Neural cell (in vitro differentiated cells): ENCODE results near the gene FADS3. TPM values are rescaled to one million over a fixed set of nuclear protein-coding genes. Genes with fewer than 3 reads are reported as not detected.

Experiments used
- H2AFZ ChIP-seq: fragments of 200-600, 300-800 bp; sonication (generic), shearing (Covaris generic); 2 replicates; pipeline ENCODE4 v1.6.0; 2014; ENCODE audit warnings: low read depth, mild to moderate bottlenecking, antibody characterized with exemption, low read length, moderate library complexity
- H3F3A ChIP-seq: fragments of 200-600 bp; shearing (Covaris generic); 2 replicates; pipeline ENCODE4 v1.6.1; 2016; ENCODE audit warnings: mild to moderate bottlenecking, moderate library complexity, mixed read lengths, antibody characterized with exemption, low read length; ENCODE audit not compliant: insufficient read depth, poor library complexity, severe bottlenecking
- H3K27ac ChIP-seq: fragments of 200-600, 300-800 bp; sonication (generic), shearing (Covaris generic); 2 replicates; pipeline ENCODE4 v1.5.1; 2014; ENCODE audit warnings: mild to moderate bottlenecking, low read length, moderate library complexity
- H3K27me3 ChIP-seq: fragments of 300-800, 200-600 bp; sonication (generic), shearing (Covaris generic); 2 replicates; pipeline ENCODE4 v1.6.0; 2014; ENCODE audit warnings: mild to moderate bottlenecking, low read depth, low read length, moderate library complexity; ENCODE audit not compliant: insufficient read depth
- H3K36me3 ChIP-seq: fragments of 300-800, 200-600 bp; sonication (generic), shearing (Covaris generic); 2 replicates; pipeline ENCODE4 v1.5.1; 2014; ENCODE audit warnings: mild to moderate bottlenecking, antibody characterized with exemption, low read length, moderate library complexity; ENCODE audit not compliant: insufficient read depth
- H3K4me2 ChIP-seq: fragments of 300-800, 200-600 bp; sonication (generic), shearing (Covaris generic); 2 replicates; pipeline ENCODE4 v1.6.0; 2014; ENCODE audit warnings: mild to moderate bottlenecking, low read length
- H3K4me3 ChIP-seq: fragments of 300-800, 200-600 bp; sonication (generic), shearing (Covaris generic); 2 replicates; pipeline ENCODE4 v1.5.1; 2014; ENCODE audit warnings: mild to moderate bottlenecking, low read length, moderate library complexity
- H3K79me2 ChIP-seq: fragments of 200-600 bp; shearing (Covaris generic); replicated peaks from 2 replicates; pipeline ENCODE4 v1.6.0; 2014; ENCODE audit warnings: mild to moderate bottlenecking, low read length, moderate library complexity; ENCODE audit not compliant: insufficient read depth
- H3K9ac ChIP-seq: fragments of 300-800, 200-600 bp; sonication (generic), shearing (Covaris generic); 2 replicates; pipeline ENCODE4 v1.6.1; 2016; ENCODE audit warnings: mild to moderate bottlenecking, low read length, mixed read lengths
- H3K9me2 ChIP-seq: fragments of 200-600 bp; shearing (Covaris generic); 2 replicates; pipeline ENCODE4 v1.6.1; 2016; ENCODE audit warnings: mild to moderate bottlenecking, low read length, mixed read lengths; ENCODE audit not compliant: insufficient read depth
- H3K9me3 ChIP-seq: fragments of 200-600, 300-800 bp; sonication (generic), shearing (Covaris generic); 2 replicates; pipeline ENCODE4 v1.6.1; 2016; ENCODE audit warnings: mild to moderate bottlenecking, mixed run types, low read length, moderate library complexity, mixed read lengths
- H4K20me1 ChIP-seq: fragments of 200-600 bp; shearing (Covaris generic); 2 replicates; pipeline ENCODE4 v1.6.1; 2016; ENCODE audit warnings: mild to moderate bottlenecking, mixed run types; ENCODE audit not compliant: insufficient read depth
- EP300 ChIP-seq: fragments of 450-650 bp; conservative IDR thresholded peaks from 2 replicates; pipeline ENCODE4 v1.6.1; 2014; ENCODE audit warnings: antibody characterized with exemption, mild to moderate bottlenecking, moderate library complexity; ENCODE audit not compliant: poor library complexity, severe bottlenecking
- EZH2 ChIP-seq: fragments of 200-600, 300-800 bp; shearing (Covaris generic), sonication (generic); IDR thresholded peaks from 2 replicates; pipeline ENCODE4 v1.6.1; 2014; ENCODE audit warnings: antibody characterized with exemption, low read length, borderline replicate concordance, mild to moderate bottlenecking; ENCODE audit not compliant: insufficient read depth, poor library complexity, severe bottlenecking
- MXI1 ChIP-seq: fragments of 450-650 bp; conservative IDR thresholded peaks from 2 replicates; pipeline ENCODE4 v1.6.1; 2014; ENCODE audit warnings: antibody characterized with exemption, mild to moderate bottlenecking; ENCODE audit not compliant: poor library complexity, severe bottlenecking
- POLR2AphosphoS5 ChIP-seq: IDR thresholded peaks from 2 replicates; pipeline ENCODE4 v1.6.1; 2012
- RAD21 ChIP-seq: fragments of 450-650 bp; conservative IDR thresholded peaks from 2 replicates; pipeline ENCODE4 v1.6.1; 2014; ENCODE audit warnings: antibody characterized with exemption, mild to moderate bottlenecking, moderate library complexity
- SMC3 ChIP-seq: fragments of 450-650 bp; conservative IDR thresholded peaks from 2 replicates; pipeline ENCODE4 v1.6.1; 2014; ENCODE audit warnings: antibody characterized with exemption, mild to moderate bottlenecking, moderate library complexity; ENCODE audit not compliant: poor library complexity
- TAF1 ChIP-seq: IDR thresholded peaks from 2 replicates; pipeline ENCODE4 v1.6.1; 2012; ENCODE audit warnings: low read depth
- polyA plus RNA-seq: library from polyadenylated mRNA; depleted of rRNA; stranded (reverse); fragments of >200 nt; gene quantifications from 2 replicates; pipeline ENCODE4 v1.2.3, GENCODE V29; 2014
- TF ChIP-seq, protein P1 (sequence below): IDR thresholded peaks from 2 replicates; pipeline ENCODE4 v1.6.1; 2012; ENCODE audit warnings: borderline replicate concordance
- TF ChIP-seq, protein P2 (sequence below): fragments of 450-650 bp; IDR thresholded peaks from 2 replicates; pipeline ENCODE4 v1.5.1; 2014; ENCODE audit warnings: antibody characterized with exemption, mild to moderate bottlenecking, moderate library complexity; ENCODE audit not compliant: poor library complexity, severe bottlenecking

FADS3 gene
- polyA plus RNA-seq, 1 donor from 2014 or later = 35.4 TPM

DNA sequence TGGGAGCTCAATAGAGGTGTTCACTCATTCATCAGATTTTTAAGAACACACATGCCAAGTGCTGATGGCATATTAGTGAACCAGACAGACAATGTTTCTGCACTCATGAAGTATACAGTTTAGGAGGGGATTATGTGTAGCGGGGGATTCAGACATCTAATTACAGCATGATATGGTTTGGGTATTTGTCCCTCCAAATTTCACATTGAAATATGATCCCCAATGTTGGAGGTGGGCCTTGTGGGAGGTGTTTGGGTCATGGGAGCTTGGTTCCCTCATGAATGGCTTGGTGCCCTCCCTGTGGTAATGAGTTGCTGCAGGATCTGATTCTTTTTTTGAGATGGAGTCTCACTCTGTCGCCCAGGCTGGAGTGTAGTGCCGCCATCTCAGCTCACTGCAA is 34.9 kb upstream of the FADS3 start:
- H3K36me3 ChIP-seq = no peaks in the 10 kb centered on the region
- H3K27me3 ChIP-seq = no peaks in the 10 kb centered on the region
- H3K9me2 ChIP-seq = no peaks in the 10 kb centered on the region

DNA sequence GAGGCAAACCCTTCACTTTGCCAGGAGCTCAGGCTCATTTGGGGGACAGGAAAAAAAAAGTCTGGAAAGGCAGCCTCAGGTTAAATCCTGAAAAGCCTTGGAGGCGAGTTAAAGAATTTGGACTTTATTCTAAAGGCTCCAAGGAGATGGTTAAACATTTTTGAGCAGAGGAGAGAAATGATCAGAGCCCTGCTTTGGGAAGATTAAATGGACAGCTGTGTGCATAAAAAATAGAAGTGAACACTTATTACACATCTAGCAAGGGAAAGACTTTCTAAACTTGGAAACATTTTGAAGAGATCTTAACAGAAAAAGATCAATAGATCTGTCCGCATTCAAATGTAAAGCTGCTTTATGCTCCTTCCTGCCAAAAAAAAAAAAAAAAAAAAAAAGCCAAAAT is 34.4 kb upstream of the FADS3 start:
- Histone ChIP-seq H3F3A (no peaks in the 10 kb centered on the region), H3K9me3 (no peaks in the 10 kb centered on the region), H3K9ac (no peak overlapping the region), H3K36me3 (no peaks in the 10 kb centered on the region), H3K9me2 (no peaks in the 10 kb centered on the region), H3K79me2 (no peaks in the 10 kb centered on the region), H3K27me3 (no peaks in the 10 kb centered on the region), H4K20me1 (no peaks in the 10 kb centered on the region), H3K4me3 (no peak overlapping the region), H2AFZ (no peak overlapping the region), H3K27ac (no peak overlapping the region), H3K4me2 (no peak overlapping the region)
- TF ChIP-seq EP300 (no peak), SMC3 (no peak), EZH2 (no peak), POLR2AphosphoS5 (no peak), TAF1 (no peak), RAD21 (no peak), MXI1 (no peak)
- TF ChIP-seq, protein P1, sequence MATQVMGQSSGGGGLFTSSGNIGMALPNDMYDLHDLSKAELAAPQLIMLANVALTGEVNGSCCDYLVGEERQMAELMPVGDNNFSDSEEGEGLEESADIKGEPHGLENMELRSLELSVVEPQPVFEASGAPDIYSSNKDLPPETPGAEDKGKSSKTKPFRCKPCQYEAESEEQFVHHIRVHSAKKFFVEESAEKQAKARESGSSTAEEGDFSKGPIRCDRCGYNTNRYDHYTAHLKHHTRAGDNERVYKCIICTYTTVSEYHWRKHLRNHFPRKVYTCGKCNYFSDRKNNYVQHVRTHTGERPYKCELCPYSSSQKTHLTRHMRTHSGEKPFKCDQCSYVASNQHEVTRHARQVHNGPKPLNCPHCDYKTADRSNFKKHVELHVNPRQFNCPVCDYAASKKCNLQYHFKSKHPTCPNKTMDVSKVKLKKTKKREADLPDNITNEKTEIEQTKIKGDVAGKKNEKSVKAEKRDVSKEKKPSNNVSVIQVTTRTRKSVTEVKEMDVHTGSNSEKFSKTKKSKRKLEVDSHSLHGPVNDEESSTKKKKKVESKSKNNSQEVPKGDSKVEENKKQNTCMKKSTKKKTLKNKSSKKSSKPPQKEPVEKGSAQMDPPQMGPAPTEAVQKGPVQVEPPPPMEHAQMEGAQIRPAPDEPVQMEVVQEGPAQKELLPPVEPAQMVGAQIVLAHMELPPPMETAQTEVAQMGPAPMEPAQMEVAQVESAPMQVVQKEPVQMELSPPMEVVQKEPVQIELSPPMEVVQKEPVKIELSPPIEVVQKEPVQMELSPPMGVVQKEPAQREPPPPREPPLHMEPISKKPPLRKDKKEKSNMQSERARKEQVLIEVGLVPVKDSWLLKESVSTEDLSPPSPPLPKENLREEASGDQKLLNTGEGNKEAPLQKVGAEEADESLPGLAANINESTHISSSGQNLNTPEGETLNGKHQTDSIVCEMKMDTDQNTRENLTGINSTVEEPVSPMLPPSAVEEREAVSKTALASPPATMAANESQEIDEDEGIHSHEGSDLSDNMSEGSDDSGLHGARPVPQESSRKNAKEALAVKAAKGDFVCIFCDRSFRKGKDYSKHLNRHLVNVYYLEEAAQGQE = no peak
- TF ChIP-seq, protein P2, sequence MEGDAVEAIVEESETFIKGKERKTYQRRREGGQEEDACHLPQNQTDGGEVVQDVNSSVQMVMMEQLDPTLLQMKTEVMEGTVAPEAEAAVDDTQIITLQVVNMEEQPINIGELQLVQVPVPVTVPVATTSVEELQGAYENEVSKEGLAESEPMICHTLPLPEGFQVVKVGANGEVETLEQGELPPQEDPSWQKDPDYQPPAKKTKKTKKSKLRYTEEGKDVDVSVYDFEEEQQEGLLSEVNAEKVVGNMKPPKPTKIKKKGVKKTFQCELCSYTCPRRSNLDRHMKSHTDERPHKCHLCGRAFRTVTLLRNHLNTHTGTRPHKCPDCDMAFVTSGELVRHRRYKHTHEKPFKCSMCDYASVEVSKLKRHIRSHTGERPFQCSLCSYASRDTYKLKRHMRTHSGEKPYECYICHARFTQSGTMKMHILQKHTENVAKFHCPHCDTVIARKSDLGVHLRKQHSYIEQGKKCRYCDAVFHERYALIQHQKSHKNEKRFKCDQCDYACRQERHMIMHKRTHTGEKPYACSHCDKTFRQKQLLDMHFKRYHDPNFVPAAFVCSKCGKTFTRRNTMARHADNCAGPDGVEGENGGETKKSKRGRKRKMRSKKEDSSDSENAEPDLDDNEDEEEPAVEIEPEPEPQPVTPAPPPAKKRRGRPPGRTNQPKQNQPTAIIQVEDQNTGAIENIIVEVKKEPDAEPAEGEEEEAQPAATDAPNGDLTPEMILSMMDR = no peak

More for the DNA sequence above, 34.9 kb upstream of the FADS3 start:
- no peaks in the 10 kb centered on the region for H4K20me1 ChIP-seq
- H3K9me3 ChIP-seq = no peaks in the 10 kb centered on the region
- no peak for TF ChIP-seq EP300
- no peak for TF ChIP-seq EZH2
- no peak for TF ChIP-seq TAF1
- TF ChIP-seq SMC3 = no peak
- no peak for TF ChIP-seq POLR2AphosphoS5
- TF ChIP-seq, protein P1 = no peak
- TF ChIP-seq, protein P2 = no peak
- TF ChIP-seq MXI1 = no peak
- TF ChIP-seq RAD21 = no peak
- no peak overlapping the region for H3K4me3 ChIP-seq
- no peak overlapping the region for H3K27ac ChIP-seq
- H3K9ac ChIP-seq = no peak overlapping the region
- no peak overlapping the region for H3K4me2 ChIP-seq
- no peaks in the 10 kb centered on the region for H3F3A ChIP-seq
- no peaks in the 10 kb centered on the region for H3K79me2 ChIP-seq
- no peak overlapping the region for H2AFZ ChIP-seq
